Panc1 (cell line): ENCODE measurements around the gene TLR1. TPM values are rescaled to one million over a fixed set of nuclear protein-coding genes. Genes with fewer than 3 reads are reported as not detected.

Experiments used
- ATAC-seq: fragments of 200-7000 bp; cut with Tn5 transposase; 2 replicates; pipeline ENCODE4 v1.9.1; 2020; ENCODE audit warnings: mild to moderate bottlenecking, moderate library complexity
- BruUV-seq: library from RNA; stranded (reverse); fragments of 400-500 nt; replicated peaks from 2 replicates; lab custom pipeline; 2021; lab: Mats Ljungman, UMichigan
- CTCF ChIA-PET: fragments of 300-600 bp; sonication (Branson Sonifier 250); formaldehyde crosslinking; loops from one replicate; lab custom pipeline; 2022; ENCODE audit warnings: antibody characterized with exemption; lab: Charles Lee
- POLR2A ChIA-PET: fragments of 300-600 bp; sonication (Branson Sonifier 250); formaldehyde crosslinking; loops from one replicate; lab custom pipeline; 2022; ENCODE audit warnings: antibody characterized with exemption; lab: Charles Lee
- DNase-seq: peaks from one replicate; pipeline ENCODE4 v3.0.0-alpha.2; 2010; ENCODE audit warnings: low read depth, low spot score
- H3K27ac ChIP-seq: 2 replicates; pipeline ENCODE4 v1.5.1; 2011; ENCODE audit warnings: mild to moderate bottlenecking, low read length, inconsistent platforms
- H3K27me3 ChIP-seq: fragments of 200-500 bp; sonication (Bioruptor generic); 2 replicates; pipeline ENCODE4 v1.6.0; 2014; ENCODE audit warnings: low read length, inconsistent platforms; ENCODE audit not compliant: control insufficient read depth, insufficient read depth
- H3K36me3 ChIP-seq: fragments of 200-500 bp; sonication (Bioruptor generic); 2 replicates; pipeline ENCODE4 v1.5.1; 2014; ENCODE audit warnings: inconsistent platforms, mild to moderate bottlenecking, low read length, moderate library complexity; ENCODE audit not compliant: control insufficient read depth, insufficient read depth
- H3K4me1 ChIP-seq: 2 replicates; pipeline ENCODE4 v1.5.1; 2011; ENCODE audit warnings: inconsistent platforms, mild to moderate bottlenecking, low read length, moderate library complexity; ENCODE audit not compliant: control insufficient read depth, insufficient read depth
- H3K4me3 ChIP-seq, 2 experiments: 2 replicates each; pipeline ENCODE4 v1.5.1; 2011 to 2012; ENCODE audit warnings: low read depth in 2 of 2, low read length in 2 of 2, mild to moderate bottlenecking in 2 of 2, inconsistent platforms in 1 of 2, moderate library complexity in 1 of 2
- H3K9me3 ChIP-seq: fragments of 200-500 bp; sonication (Bioruptor generic); 2 replicates; pipeline ENCODE4 v1.5.1; 2014; ENCODE audit warnings: low read depth, mild to moderate bottlenecking, inconsistent platforms, low read length, moderate library complexity; ENCODE audit not compliant: control insufficient read depth, insufficient read depth
- POLR2AphosphoS5 ChIP-seq: IDR thresholded peaks from 2 replicates; pipeline ENCODE4 v1.6.1; 2012; ENCODE audit warnings: mild to moderate bottlenecking, low read depth, low read length, moderate library complexity
- SIN3A ChIP-seq: IDR thresholded peaks from 2 replicates; pipeline ENCODE4 v1.6.1; 2012; ENCODE audit warnings: low read depth, mild to moderate bottlenecking, low read length, moderate library complexity, borderline replicate concordance; ENCODE audit not compliant: insufficient read depth
- TCF7L2 ChIP-seq: IDR thresholded peaks from 2 replicates; pipeline ENCODE4 v1.6.1; 2011; ENCODE audit warnings: mild to moderate bottlenecking, low read depth, low read length, inconsistent platforms
- in situ Hi-C: cut with HindIII; loops from 2 replicates; pipeline ENCODE4 v1.10.0; 2016; ENCODE audit warnings: low sequenced_read_pairs, low pct_unique_long_range_greater_than_20kb
- intact Hi-C: fragments of 100-400 bp; cut with micrococcal nuclease; formaldehyde crosslinking; loops from one replicate; pipeline ENCODE4 v1.10.0; 2022; ENCODE audit not compliant: unreplicated experiment
- total RNA-seq: library from RNA; stranded (reverse); gene quantifications from one replicate; pipeline ENCODE4 v1.2.1, GENCODE V29; 2021; ENCODE audit not compliant: unreplicated experiment
- TF ChIP-seq, protein P1 (sequence below), 2 experiments: IDR thresholded peaks; 2 replicates each; pipeline ENCODE4 v1.6.1; 2011 to 2012; ENCODE audit warnings: low read depth in 2 of 2, control low read depth in 1 of 2, low read length in 1 of 2, mild to moderate bottlenecking in 1 of 2, moderate library complexity in 1 of 2; ENCODE audit not compliant: insufficient read depth in 1 of 2
- TF ChIP-seq, protein P2 (sequence below): fragments of 450-650 bp; IDR thresholded peaks from 2 replicates; pipeline ENCODE4 v1.5.1; 2017; ENCODE audit warnings: mild to moderate bottlenecking

Gene TLR1
- total RNA-seq, 1 experiment from 2014 or later = 0.41 TPM

DNA sequence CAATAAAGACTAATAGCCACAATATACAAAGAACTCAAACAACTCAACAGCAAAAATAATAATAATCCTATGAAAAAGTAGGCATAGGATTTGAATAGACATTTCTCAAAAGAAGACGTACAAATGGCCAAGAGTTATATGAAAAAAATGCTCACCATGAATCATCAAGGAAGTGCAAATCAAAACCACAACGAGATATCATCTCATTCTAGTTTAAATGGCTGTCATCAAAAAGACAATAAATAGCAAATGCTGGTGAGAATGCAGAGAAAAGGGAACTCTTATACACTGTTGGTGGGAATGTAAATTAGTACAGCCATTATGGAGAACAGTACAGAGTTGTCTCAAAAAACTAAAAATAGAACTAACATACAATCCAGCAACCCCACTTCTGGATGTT lies 33.3 kb upstream of the TLR1 start:
- ATAC-seq (no peak), DNase-seq (no peak)
- Histone ChIP-seq H3K4me1 (no peaks in the 10 kb centered on the region), H3K27me3 (no peaks in the 10 kb centered on the region), H3K36me3 (no peaks in the 10 kb centered on the region), H3K4me3 (no peak overlapping the region), H3K27ac (no peak overlapping the region), H3K9me3 (no peaks in the 10 kb centered on the region)
- intact Hi-C loops = no loop called here
- in situ Hi-C loops = no loop called here
- POLR2A ChIA-PET = no interaction called here
- no peak for TF ChIP-seq TCF7L2
- TF ChIP-seq POLR2AphosphoS5 = no peak
- TF ChIP-seq, protein P1, sequence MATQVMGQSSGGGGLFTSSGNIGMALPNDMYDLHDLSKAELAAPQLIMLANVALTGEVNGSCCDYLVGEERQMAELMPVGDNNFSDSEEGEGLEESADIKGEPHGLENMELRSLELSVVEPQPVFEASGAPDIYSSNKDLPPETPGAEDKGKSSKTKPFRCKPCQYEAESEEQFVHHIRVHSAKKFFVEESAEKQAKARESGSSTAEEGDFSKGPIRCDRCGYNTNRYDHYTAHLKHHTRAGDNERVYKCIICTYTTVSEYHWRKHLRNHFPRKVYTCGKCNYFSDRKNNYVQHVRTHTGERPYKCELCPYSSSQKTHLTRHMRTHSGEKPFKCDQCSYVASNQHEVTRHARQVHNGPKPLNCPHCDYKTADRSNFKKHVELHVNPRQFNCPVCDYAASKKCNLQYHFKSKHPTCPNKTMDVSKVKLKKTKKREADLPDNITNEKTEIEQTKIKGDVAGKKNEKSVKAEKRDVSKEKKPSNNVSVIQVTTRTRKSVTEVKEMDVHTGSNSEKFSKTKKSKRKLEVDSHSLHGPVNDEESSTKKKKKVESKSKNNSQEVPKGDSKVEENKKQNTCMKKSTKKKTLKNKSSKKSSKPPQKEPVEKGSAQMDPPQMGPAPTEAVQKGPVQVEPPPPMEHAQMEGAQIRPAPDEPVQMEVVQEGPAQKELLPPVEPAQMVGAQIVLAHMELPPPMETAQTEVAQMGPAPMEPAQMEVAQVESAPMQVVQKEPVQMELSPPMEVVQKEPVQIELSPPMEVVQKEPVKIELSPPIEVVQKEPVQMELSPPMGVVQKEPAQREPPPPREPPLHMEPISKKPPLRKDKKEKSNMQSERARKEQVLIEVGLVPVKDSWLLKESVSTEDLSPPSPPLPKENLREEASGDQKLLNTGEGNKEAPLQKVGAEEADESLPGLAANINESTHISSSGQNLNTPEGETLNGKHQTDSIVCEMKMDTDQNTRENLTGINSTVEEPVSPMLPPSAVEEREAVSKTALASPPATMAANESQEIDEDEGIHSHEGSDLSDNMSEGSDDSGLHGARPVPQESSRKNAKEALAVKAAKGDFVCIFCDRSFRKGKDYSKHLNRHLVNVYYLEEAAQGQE (IDR thresholded peaks at IDR 0.05; ENCODE audit: insufficient read depth in 1 of 2, low read depth in 2 of 2, low read length in 1 of 2) = no peak
- TF ChIP-seq, protein P2, sequence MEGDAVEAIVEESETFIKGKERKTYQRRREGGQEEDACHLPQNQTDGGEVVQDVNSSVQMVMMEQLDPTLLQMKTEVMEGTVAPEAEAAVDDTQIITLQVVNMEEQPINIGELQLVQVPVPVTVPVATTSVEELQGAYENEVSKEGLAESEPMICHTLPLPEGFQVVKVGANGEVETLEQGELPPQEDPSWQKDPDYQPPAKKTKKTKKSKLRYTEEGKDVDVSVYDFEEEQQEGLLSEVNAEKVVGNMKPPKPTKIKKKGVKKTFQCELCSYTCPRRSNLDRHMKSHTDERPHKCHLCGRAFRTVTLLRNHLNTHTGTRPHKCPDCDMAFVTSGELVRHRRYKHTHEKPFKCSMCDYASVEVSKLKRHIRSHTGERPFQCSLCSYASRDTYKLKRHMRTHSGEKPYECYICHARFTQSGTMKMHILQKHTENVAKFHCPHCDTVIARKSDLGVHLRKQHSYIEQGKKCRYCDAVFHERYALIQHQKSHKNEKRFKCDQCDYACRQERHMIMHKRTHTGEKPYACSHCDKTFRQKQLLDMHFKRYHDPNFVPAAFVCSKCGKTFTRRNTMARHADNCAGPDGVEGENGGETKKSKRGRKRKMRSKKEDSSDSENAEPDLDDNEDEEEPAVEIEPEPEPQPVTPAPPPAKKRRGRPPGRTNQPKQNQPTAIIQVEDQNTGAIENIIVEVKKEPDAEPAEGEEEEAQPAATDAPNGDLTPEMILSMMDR = no peak
- TF ChIP-seq SIN3A = no peak
- CTCF ChIA-PET = no interaction called here
- no TSS peak for BruUV-seq

DNA sequence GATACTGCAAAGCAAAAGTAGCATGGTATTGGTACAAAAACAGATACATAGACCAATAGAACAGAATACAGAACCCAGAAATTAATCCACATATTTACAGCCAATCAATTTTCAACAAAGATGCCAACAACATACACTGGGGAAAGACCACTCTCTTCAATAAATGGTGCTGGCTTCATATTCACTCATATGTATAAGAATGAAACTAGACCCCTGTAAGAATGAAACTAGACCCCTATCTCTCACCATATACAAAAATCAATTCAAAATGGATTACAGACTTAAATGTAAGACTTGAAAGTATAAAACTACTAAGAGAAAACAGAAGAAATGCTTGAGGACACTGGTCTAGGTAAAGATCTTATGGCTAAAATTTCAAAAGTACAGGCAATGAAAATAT lies 32.7 kb upstream of the TLR1 start:
- ChIA-PET POLR2A (no interaction called here), CTCF (no interaction called here)
- in situ Hi-C loops = no loop called here
- Histone ChIP-seq H3K9me3 (no peaks in the 10 kb centered on the region), H3K36me3 (no peaks in the 10 kb centered on the region), H3K4me3 (no peak overlapping the region), H3K27ac (no peak overlapping the region), H3K27me3 (no peaks in the 10 kb centered on the region), H3K4me1 (no peaks in the 10 kb centered on the region)
- no TSS peak for BruUV-seq
- no peak for DNase-seq
- ATAC-seq = no peak
- TF ChIP-seq SIN3A (no peak), POLR2AphosphoS5 (no peak), TCF7L2 (no peak)
- TF ChIP-seq, protein P2 = no peak
- TF ChIP-seq, protein P1 (IDR thresholded peaks at IDR 0.05; ENCODE audit: insufficient read depth in 1 of 2, low read depth in 2 of 2, low read length in 1 of 2) = no peak
- intact Hi-C loops = no loop called here
